GM19023 (cell line): ENCODE measurements around the gene NR5A1.

Experiments
- ATAC-seq: cut with Tn5 transposase; IDR thresholded peaks from one replicate; pipeline ENCODE4 v1.9.1; 2021; ENCODE audit warnings: mild to moderate bottlenecking, moderate library complexity; ENCODE audit not compliant: unreplicated experiment

The NR5A1 gene

GRCh38 chr9:124506931-124507879 is at the start of gene NR5A1:
TSS of gene NR5A1 (minus strand) at chr9:124507399. CDS start at chr9:124503395, 4,004 bp downstream.
- ATAC-seq: no peak

- no peak for ATAC-seq
These were observed 47.8 kb upstream of the NR5A1 start for GRCh38 chr9:124555043-124555442.

GRCh38 chr9:124553738-124554137 is 46.5 kb upstream of the NR5A1 start:
- ATAC-seq: no peak

- ATAC-seq: no peak
These were observed 45.0 kb upstream of the NR5A1 start for GRCh38 chr9:124552273-124552605.

- no peak for ATAC-seq
These were observed 44.5 kb upstream of the NR5A1 start for GRCh38 chr9:124551472-124552272.

- no peak for ATAC-seq
These were observed 42.9 kb upstream of the NR5A1 start for GRCh38 chr9:124550072-124550471.

- no peak for ATAC-seq
These were observed 41.8 kb upstream of the NR5A1 start for GRCh38 chr9:124549016-124549415.

GRCh38 chr9:124544535-124544934 is 37.3 kb upstream of the NR5A1 start:
- ATAC-seq: no peak

- ATAC-seq: no peak
These were observed 34.6 kb upstream of the NR5A1 start for GRCh38 chr9:124541824-124542223.

- no peak for ATAC-seq
These were observed 30.7 kb upstream of the NR5A1 start for GRCh38 chr9:124537926-124538325.

- ATAC-seq: no peak
These were observed 28.6 kb upstream of the NR5A1 start for GRCh38 chr9:124535846-124536245.

GRCh38 chr9:124532897-124533296 is 25.7 kb upstream of the NR5A1 start:
- ATAC-seq: no peak

- no peak for ATAC-seq
These were observed 23.9 kb upstream of the NR5A1 start for GRCh38 chr9:124531115-124531514.

- ATAC-seq: no peak
These were observed 23.0 kb upstream of the NR5A1 start for GRCh38 chr9:124530246-124530645.

- ATAC-seq: no peak
These were observed 20.6 kb upstream of the NR5A1 start for GRCh38 chr9:124527781-124528180.

- ATAC-seq: no peak
These were observed 19.0 kb upstream of the NR5A1 start for GRCh38 chr9:124526174-124526573.

GRCh38 chr9:124522121-124523098 is 15.2 kb upstream of the NR5A1 start:
- ATAC-seq: no peak

- ATAC-seq: no peak
These were observed 13.9 kb upstream of the NR5A1 start for GRCh38 chr9:124521142-124521541.

GRCh38 chr9:124520206-124520596 is 13.0 kb upstream of the NR5A1 start:
- ATAC-seq: no peak

GRCh38 chr9:124518116-124518515 is 10.9 kb upstream of the NR5A1 start:
- ATAC-seq: no peak

GRCh38 chr9:124517600-124517999 is 10.4 kb upstream of the NR5A1 start:
- ATAC-seq: no peak
